ENCODE measurements around the gene UNC13A. TPM values are rescaled to one million over a fixed set of nuclear protein-coding genes. Genes with fewer than 3 reads are reported as not detected.

UNC13A gene
- total and polyA plus RNA-seq, 7 donors, result under 0.01 to 0.83 (median 0.60) TPM

GRCh38 chr19:17718550-17718946, 30.4 kb upstream of the UNC13A start:
- Histone ChIP-seq H3K4me1 (peaks cover 0 to 53% (median 47%) of the 10 kb centered on the region in 4 donors), H3K9me3 (no peaks in the 10 kb centered on the region), H3K27ac (no peak overlapping the region), H3K27me3 (no peaks in the 10 kb centered on the region), H3K4me3 (peak overlapping the region in 1 of 4 donors; percentile 98), H3K36me3 (peaks cover 0 to 1% (median 0%) of the 10 kb centered on the region in 4 donors)
- WGBS, 2 donors, result 60 to 86% methylated on average over 4 of the region's 4 CpGs
- no peak for DNase-seq
- intact Hi-C loops (cut with DNase I), result loop anchor here (2.0 kb wide), 1 partner anchor 28 kb away; no protein-coding TSS in a partner anchor
- TF ChIP-seq EP300 (IDR thresholded peaks at IDR 0.05) (no peak), CTCF (IDR thresholded peaks at IDR 0.05) (no peak), POLR2A (IDR thresholded peaks at IDR 0.05) (no peak), POLR2AphosphoS5 (IDR thresholded peaks at IDR 0.05) (no peak)

GRCh38 chr19:17716309-17716929, 28.3 kb upstream of the UNC13A start:
- 63 to 76% methylated on average over 4 of the region's 4 CpGs for WGBS, 2 donors
- peaks cover 0 to 39% (median 35%) of the 10 kb centered on the region in 4 donors for H3K4me1 ChIP-seq
- no peak overlapping the region for H3K4me3 ChIP-seq
- no peaks in the 10 kb centered on the region for H3K36me3 ChIP-seq
- DNase-seq, result no peak
- H3K27ac ChIP-seq, result peak overlapping the region in 3 of 4 donors; percentile 56 to 69 (median 60)
- TF ChIP-seq POLR2AphosphoS5 (IDR thresholded peaks at IDR 0.05) (no peak), EP300 (IDR thresholded peaks at IDR 0.05) (no peak), POLR2A (IDR thresholded peaks at IDR 0.05) (no peak)
- no peaks in the 10 kb centered on the region for H3K9me3 ChIP-seq
- no peaks in the 10 kb centered on the region for H3K27me3 ChIP-seq
- intact Hi-C loops (cut with DNase I), result no loop called here

GRCh38 chr19:17711851-17712250, 23.7 kb upstream of the UNC13A start:
- H3K4me3 ChIP-seq, result no peak overlapping the region
- H3K27me3 ChIP-seq, result peaks cover 0 to 4% (median 0%) of the 10 kb centered on the region in 3 donors
- WGBS, 2 donors, result 52 to 72% methylated on average over 6 of the region's 6 CpGs
- H3K4me1 ChIP-seq, result peaks cover 0 to 2% (median under 1%) of the 10 kb centered on the region in 4 donors
- no peaks in the 10 kb centered on the region for H3K9me3 ChIP-seq
- DNase-seq, result no peak
- TF ChIP-seq POLR2A (IDR thresholded peaks at IDR 0.05) (no peak), POLR2AphosphoS5 (IDR thresholded peaks at IDR 0.05) (no peak)
- no peaks in the 10 kb centered on the region for H3K36me3 ChIP-seq
- no peak overlapping the region for H3K27ac ChIP-seq
- intact Hi-C loops (cut with DNase I), result no loop called here

GRCh38 chr19:17706750-17707181, 18.6 kb upstream of the UNC13A start:
- H3K4me3 ChIP-seq, result no peak overlapping the region
- WGBS, 2 donors, result 31 to 46% methylated on average over 17 of the region's 17 CpGs
- intact Hi-C loops (cut with DNase I), result loop anchor here (10.0 kb wide), 1 partner anchor 148 kb away; the partner anchor contains the start of gene RPL18A
- H3K27me3 ChIP-seq, result peaks cover 0 to 15% (median 0%) of the 10 kb centered on the region in 3 donors
- TF ChIP-seq POLR2AphosphoS5 (IDR thresholded peaks at IDR 0.05) (no peak), POLR2A (IDR thresholded peaks at IDR 0.05) (no peak), CTCF (IDR thresholded peaks at IDR 0.05) (no peak), EP300 (IDR thresholded peaks at IDR 0.05) (no peak)
- H3K36me3 ChIP-seq, result no peaks in the 10 kb centered on the region
- no peaks in the 10 kb centered on the region for H3K4me1 ChIP-seq
- H3K9me3 ChIP-seq, result no peaks in the 10 kb centered on the region
- no peak overlapping the region for H3K27ac ChIP-seq
- DNase-seq, result no peak

GRCh38 chr19:17703824-17704463, 15.8 kb upstream of the UNC13A start:
- peaks cover 0 to 25% (median 0%) of the 10 kb centered on the region in 3 donors for H3K27me3 ChIP-seq
- intact Hi-C loops (cut with DNase I), result loop anchor here (2.0 to 10.0 kb wide), 3 partner anchors 63 to 151 kb away; partner anchors contain the start of gene RPL18A
- no peak overlapping the region for H3K4me3 ChIP-seq
- 35 to 55% methylated on average over 11 of the region's 11 CpGs for WGBS, 2 donors
- no peak for DNase-seq
- H3K4me1 ChIP-seq, result no peaks in the 10 kb centered on the region
- no peaks in the 10 kb centered on the region for H3K9me3 ChIP-seq
- H3K36me3 ChIP-seq, result no peaks in the 10 kb centered on the region
- TF ChIP-seq POLR2AphosphoS5 (IDR thresholded peaks at IDR 0.05) (no peak), CTCF (IDR thresholded peaks at IDR 0.05) (peak; percentile 29 to 84 (median 66)), POLR2A (IDR thresholded peaks at IDR 0.05) (no peak), EP300 (IDR thresholded peaks at IDR 0.05) (no peak)
- H3K27ac ChIP-seq, result no peak overlapping the region

All from sigmoid colon (tissue), 7 donors.